ENCODE results near the gene CDKL2.

DNA sequence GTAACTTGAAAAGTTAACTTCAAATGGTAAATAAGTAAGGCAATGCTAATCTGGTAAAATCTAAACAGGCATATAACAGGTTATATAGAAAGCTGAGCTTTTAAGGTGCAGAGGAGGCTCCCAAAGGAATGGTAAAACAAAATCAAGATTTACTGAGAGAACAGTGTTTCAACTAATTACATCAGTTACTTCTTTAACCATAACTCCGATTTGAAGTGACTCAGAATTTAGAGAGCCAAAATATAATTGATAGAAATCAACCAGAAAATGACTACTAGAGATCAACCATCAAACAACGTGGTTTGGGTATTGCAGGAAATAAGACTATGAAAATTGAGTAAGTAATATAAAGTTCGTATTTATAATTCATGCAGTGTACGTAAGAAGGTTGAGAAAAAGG is 36.0 kb upstream of the CDKL2 start:
- TF ChIP-seq POLR2A (IDR thresholded peaks at IDR 0.05): no peak
- no peak for TF ChIP-seq CTCF (IDR thresholded peaks at IDR 0.05)

Measured in vagina (tissue), 2 donors.